ENCODE measurements around the gene IRS2.

IRS2 gene

DNA sequence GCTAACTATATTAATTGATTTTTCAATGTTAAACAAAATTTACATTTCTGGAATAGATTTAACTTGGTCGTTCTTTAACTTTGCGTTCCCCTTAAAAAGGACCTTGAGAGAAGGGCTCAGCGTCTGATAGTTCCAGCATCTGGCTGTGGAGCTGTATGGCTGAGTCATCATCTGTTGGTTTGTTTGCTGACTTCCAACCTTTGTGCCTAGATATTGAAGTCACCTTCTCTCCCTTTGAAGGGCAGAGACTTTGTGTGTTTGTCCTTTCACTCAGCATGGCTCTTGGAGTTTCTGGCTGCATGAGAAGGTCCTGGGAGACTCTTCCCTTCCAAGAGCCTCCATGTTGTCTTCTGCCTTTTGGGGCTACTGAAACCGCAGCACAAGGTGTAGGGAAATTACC, 16.6 kb upstream of the IRS2 start:
- no peak for DNase-seq

DNA sequence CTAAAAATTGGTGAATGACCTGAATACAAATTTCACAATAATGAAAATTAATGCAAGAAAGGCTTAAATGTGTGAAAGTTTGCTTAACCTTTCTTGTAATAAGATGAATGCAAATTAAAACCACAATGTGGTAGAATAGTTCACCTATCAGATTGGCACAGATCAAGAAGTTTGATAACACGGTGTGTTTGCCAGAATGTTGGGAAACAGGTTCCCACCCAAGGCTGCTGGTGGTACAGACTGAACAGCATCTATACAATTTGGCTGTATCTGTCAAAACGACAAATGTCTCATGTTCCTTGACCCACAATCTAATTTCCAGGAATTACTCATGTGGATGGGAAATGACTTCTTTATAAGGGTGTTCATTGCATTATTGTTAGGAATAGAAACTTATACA, 8.6 kb upstream of the IRS2 start:
- DNase-seq, result no peak

DNA sequence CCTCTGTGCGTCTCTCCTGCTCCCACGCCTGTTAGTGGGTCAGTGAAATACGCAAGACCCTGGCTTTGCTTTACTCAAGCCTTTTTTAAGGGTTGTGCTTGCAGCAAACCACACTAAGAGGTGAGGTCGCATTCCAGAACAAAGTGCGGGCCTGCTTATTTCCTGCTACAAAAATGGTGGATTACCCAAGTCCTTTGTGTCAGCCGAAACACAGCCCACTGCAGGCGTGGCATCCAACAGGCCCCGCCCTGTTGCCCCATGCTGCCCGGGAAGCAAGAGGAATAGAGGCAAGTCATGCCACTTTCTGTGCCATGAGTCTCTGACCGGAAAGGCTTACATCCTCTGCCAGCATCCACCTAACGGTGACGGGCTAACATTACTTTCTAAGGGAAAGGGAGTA, 7.7 kb upstream of the IRS2 start:
- DNase-seq, result no peak

DNA sequence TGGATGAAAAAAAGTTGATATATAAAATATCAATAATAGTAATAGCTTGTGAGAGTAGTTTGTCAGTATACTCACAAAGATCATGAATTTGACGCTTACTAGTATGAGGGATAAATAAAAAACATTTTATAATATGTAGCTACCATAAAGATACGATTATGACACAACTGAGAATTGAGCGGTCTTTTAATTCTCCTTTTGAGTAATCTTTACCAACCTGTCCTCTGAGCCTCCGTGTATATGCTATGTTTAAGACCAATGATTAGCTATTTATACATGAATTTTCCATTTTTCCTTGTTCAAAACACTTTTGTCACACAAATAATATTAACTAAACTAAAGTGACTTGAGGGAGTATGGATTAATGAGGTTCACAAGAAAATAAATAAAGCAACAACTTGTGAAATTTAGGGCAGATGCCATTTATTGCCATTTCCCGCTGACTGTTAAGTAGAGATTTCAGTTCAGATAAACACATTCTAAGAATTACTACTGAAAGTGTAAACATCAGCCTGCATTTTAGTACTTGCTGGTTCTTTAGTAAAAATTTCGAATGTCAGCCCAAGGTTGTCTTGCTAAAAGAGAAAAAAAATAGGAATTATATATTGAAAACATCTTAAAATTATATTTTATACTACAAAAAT, 6.2 kb upstream of the IRS2 start:
- DNase-seq, result no peak

DNA sequence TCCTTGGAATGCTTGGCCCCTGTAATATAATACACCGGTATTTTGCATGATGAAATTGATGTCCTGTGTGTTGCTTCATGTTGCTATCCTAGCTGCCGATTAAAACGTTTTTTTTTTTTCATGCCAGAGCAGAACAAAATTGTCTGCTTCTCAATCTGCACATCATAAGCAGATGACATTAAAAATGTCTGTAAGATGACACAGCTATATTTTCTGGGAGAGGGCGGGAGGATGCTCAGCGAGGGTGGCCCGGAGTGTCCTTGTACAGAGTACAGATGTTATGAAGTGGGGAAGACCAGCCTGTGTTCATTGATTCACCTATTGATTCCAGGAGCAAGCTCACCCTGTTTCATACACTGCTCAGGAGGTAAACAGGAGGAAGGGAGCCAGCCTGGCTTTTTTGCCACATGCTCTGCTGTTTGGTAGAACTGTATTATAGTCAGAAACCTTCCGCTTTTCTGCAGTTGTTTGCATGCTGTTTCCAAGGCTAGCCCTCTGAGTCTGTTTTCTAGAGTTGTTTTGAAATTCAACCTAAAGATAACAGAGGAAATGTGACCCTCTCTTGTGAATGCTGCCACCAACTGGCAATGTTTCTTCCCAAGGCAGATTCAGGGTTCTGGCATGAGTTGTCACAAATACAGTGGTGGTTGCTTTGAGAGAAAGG, 4.7 kb upstream of the IRS2 start:
- no peak for DNase-seq

DNA sequence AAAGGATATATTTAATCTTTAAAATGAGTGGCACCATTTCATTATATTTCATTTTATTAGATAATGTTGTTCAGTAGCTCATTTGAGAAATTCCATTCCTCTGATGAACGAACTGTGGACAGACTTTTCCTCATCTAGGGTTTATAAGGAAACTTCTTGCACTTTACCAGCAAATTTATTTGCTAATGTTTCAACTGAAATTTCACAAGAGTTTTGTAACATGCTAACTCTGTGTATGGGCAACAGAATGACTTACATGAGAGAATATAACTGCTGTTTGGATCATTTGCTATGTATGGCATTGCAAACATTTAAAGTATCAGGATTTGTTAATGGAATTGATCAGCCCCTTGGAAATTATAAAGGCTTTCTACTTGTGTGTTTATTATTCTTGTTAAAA, 3.7 kb upstream of the IRS2 start:
- no peak for DNase-seq

DNA sequence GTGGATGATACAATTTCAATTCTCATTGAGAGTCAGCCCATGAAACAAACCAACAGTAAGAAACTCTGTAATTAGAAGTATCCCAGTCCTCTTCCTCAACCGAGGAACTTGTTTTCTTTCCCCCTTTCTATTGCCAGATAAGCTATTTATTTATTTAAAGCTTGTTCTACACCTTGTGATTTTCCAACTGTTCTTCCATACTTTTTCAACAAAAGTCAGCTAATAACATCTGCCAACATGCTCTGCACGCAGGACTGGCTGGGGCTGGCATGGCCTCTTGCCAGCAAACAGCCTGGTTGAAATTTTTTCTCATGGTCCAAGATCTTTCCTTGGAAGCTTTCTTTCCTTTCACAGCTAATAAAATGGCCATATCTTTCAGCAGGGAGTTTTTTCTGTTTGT, 2.9 kb upstream of the IRS2 start:
- no peak for DNase-seq

DNA sequence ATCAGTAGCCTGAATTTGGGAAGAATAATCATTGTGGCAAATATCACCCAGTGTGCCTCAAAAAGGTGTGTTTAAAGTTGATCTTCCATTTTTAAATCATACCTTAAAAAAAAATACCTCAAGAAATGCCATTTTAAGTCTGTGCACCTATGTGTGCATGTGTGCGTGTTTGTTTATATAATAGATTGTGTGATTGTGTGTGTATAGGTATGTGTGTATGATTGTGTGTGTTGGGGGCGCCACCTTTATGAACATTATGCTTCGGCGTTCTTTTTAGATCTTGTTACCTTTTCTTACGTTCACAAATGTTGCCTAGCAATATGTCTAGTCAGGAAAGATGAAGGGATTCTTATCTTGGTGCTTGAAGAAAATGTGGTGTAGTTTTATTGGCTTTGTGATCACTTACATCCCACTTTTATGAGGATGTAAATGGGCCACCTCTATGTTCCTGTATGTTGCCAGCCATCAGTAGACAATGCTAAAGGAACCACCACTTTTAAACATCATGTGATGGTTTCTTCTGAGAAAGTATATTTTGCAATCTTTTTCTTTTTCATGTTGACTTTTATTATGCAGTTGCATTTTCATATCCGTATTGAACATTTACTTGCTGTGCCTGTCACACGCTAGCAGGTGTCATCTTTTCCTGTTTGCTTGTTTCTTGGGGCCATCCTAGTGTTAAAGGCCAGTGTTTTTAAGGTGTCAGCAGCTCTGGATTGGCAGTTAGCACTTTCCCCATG, 2.2 kb upstream of the IRS2 start:
- no peak for DNase-seq

DNA sequence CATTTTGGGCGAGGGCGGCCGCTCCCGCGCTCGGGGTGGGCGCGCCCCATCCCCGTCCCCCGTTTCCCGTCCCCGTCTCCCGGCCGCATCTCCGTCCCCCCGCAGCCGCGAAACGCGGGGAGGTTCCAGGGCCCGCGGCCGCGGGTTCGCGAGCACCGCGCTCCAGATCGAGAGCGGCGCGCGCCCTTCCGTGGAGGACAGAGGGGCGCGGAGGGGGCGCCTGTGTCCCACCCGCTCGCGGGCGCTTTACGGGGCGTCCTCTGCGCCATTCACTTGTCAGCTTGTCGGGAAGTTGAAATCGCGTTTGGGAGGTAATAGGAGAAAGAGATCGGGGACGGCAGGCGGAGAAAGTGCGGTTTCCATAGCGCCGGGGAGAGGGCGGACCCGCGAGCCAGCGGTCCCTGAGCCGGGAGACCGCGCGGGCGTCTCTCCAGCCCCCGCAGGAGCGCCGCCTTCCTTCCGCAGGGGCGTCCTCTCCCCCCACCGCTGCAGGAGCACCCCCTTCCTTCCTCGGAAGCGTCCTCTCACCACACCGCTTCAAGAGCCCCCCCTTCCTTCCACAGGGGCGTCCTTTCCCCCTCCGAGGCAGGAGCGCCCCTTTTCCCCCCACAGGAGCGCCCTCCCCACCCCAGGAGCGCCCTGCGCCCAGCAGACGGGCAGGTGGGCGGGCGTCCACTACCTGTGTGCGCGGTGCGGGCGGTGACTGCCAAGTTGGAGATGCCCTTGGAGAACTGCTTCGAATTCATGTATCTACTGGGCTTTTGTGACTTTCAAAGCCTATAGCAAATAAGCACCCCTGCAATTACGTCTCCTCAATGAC, 962 bp upstream of the IRS2 start:
- DNase-seq, result peak; percentile 50

DNA sequence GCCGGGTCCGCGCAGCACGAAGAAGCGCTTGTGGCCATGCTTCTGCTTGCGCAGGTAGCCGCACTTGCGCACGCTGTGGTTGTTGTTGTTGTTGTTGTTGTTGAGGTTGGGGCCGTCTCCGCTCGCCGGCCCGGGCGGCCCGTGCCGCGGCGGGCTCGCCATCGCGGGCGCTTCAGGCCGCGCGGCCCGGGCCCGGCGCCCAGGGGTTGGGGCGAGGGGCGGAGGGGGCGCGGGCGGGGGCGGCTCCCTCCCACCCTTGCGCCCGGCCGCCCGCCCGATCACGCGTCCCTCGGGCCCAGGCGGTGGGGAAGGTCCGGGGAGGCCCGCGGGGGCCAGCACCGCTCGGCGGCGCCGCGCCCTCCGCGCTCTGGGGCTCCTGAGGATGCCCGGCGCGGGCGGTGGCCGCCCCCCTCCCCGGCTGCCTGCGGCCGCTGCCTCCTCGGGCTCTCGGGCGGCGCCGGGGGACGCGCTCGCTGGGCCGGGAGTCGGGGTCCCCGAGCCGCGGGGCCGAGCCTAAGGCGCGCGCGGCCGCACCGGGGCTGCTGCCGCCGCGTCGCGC, 412 bp downstream of the IRS2 start:
- DNase-seq, result no peak

DNA sequence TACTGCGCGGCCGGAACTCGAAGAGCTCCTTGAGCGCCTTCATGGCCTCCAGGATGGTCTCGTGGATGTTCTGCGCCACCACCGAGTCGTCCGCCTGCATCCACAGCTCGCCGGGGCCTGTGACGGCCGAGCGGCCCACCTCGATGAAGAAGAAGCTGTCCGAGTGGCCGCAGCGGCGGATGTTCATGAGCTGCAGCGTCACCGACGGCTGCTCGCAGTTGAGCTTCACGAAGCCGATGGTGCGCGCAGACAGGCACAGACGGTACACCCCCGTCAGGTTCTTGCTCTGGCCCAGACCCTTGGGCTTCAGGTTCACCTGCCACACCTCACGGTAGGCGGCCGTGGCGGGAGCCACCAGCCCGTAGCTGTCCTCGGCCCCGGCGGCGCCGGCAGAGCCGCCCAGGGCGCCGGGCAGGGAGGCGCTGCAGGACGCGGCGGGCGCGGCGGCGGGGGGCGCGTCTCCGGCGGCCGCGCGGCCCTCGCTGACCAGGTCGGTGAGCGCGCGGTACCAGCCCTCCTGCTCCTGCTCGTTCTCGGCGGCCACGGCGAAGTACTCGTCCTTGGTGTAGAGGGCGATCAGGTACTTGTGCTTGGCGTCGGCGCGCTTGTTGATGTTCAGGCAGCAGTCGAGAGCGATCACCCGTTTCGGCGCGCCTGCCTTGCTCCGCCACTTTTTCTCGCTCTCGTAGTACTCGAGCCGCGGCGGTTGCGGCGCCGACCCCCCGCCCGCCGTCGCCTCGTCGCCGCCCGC, 1.1 kb downstream of the IRS2 start:
- DNase-seq, result peak; percentile 63

DNA sequence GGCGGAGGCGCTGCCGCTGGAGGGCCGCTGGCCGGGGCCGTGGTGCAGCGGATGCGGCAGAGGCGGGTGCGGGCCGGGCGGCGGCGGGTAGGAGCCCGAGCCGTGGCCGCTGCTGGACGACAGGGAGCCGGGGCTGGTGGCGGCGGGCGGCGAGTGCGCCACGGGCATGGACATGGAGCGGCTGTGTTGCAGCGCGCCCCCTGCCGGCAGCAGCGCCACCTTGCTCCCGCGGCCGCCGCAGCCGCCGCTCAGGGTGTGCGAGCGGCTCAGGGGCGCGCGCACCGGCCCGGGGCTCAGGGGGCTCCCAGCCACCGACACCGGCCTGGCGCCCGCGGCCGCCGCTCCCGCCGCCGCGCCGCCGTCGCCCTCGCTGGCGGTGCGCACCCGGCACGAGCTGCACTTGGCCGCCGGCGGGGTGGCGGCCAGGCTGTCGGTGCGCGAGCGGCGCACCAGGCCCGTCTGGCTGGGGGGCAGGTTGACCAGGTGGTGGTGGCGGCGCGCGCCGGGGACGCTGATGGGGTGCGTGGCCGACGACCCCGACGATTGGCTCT, 1.7 kb downstream of the IRS2 start:
- DNase-seq, result peak; percentile 79

DNA sequence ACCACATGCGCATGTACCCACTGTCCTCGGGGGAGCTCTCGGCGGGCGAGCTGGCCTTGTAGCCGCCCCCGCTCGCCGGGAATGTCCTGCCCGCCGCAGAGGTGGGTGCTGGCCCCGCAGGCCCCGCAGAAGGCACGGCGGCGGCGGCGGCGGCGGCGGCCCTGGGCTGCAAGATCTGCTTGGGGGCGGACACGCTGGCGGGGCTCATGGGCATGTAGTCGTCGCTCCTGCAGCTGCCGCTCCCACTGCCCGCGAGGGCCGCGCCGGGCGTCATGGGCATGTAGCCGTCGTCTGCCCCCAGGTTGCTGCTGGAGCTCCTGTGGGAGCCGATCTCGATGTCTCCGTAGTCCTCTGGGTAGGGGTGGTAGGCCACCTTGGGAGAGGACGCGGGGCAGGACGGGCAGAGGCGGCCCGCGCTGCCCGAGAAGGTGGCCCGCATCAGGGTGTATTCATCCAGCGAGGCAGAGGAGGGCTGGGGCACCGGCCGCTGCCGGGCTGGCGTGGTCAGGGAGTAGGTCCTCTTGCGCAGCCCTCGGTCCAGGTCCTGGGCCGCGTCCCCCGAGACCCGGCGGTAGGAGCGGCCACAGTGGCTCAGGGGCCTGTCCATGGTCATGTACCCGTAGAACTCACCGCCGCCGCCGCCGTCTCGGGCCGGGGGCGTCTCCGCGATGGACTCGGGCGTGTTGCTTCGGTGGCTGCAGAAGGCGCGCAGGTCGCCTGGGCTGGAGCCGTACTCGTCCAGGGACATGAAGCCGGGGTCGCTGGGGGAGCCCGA, 2.4 kb downstream of the IRS2 start:
- no peak for DNase-seq

DNA sequence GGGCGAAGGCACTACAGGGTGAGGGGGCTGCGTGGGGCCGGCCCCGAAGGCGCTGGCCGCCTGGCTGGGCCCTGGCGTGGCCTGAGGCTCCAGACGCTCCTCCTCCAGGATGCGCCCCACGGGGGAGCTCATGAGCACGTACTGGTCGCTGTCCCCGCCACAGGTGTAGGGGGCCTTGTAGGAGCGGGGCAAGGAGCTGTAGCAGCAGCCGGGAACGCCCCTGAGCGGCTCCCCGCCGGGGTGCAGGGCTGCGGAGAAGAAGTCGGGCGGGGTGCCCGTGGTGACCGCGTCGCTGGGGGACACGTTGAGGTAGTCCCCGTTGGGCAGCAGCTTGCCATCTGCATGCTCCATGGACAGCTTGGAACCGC, 3.0 kb downstream of the IRS2 start:
- no peak for DNase-seq

DNA sequence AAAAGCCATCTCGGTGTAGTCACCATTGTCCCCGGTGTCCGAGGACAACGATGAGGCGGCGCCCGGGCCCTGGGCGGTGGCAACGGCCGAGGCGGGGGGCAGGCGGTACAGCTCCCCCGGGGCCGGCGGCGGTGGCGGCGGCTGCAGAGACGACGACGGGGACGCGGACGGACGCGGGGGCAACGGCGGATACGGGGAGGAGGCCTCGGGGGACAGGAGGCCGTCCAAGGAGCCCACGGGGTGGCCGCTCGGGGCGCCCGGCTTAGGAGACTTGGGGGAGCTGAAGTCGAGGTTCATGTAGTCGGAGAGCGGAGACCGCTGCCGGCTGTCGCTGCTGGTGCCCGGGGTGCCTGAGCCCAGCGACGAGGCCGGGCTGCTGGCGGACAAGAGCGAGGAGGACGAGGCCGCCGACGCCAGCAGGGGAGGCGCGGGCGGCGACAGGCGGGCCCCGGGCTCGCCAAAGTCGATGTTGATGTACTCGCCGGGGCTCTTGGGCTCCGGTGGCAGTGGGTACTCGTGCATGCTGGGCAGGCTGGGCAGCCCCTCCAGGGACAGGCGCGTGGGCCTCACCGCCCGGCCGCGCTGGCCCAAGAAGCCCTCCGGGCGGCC, 3.5 kb downstream of the IRS2 start:
- DNase-seq, result no peak

DNA sequence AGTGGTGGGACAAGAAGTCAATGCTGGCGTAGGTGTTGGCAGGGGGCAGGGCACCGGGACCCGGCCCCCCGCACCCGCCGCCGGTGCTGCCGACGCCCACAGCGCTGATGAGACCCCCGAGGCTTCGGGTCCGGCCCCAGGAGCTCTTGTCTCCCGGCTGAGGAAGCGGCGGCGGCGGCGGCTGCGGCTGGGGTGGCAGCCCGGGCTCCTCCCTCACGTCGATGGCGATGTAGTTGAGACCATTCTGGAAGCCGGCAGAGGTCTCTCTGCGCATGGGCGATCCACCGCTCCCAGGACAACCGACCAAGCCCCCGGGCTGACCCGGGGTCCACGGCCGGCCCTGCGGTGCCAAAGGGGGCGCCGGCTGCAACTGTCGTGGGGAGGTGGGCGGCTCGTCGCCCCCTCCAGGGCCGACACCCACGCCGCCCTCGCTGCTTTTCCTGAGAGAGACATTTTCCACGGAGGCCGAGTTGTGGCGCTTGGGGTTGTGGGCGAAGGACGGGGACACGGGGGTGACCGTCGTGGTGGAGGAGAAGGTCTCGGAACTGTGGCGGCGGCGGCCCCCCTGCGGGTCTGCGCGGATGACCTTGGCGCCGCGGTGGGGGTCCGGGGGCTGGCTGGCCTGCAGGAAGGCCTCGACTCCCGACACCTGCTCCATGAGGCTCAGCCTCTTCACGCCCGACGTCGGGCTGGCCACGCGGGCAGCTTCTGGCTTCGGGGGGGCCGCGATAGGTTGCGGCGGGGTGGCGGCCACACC, 4.1 kb downstream of the IRS2 start:
- DNase-seq, result no peak

DNA sequence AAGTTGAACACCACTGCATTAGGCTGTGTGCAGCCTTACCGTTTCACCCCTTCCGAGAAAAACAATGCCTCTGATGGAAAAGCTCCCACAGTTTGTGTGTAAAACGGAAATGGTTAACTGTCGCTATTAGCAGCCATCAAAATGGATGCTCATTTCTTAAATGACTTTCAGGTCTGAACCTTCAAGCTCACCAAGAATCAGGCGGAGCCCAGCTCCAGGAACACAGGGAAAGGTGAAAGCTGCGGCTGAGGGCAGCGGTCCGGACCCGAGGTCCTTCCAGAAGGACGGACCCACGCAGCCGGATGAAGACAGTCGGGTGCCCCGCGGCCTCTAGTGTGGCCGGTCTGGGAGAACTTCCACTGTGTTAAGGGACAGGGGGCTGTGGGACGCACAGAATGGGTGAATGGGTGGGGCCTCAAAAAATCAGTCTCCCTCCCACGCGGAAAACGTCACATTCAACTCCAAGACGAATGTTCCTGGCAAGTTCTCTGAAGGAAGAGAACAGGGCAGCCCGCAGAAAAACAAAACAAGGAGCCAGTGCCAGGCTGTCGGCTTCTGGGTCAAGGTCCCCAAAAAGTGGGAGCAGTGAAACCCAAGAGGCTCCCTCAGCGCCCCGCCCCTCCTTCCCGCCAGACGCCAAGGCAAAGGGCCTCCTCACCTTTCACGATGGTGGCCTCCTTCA, 4.9 kb downstream of the IRS2 start:
- no peak for DNase-seq

DNA sequence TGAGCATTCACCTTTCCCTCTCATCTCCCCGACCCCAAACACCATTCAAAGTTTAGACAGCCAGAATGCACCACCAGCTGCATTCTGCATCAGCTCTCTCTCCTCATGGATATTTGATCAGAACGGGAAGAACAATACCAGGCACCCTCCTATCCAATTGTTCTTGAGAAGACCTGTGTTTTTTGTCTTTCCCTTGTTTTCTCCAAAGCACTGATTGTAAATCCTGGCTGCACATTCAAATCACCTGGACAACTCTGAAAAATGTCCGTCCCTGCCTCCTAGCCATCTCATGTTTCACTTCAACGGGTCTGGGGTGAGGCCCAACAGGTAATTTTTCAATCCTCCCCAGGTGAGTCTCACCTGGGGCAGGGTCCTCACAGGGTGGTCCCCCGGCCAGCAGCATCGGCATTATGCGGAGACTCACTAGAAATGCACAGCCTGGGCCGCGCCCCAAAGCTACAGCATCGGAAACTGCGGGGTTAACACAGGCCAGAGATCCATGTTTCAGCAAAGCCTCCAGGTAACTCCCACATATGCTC, 5.5 kb downstream of the IRS2 start:
- no peak for DNase-seq

DNA sequence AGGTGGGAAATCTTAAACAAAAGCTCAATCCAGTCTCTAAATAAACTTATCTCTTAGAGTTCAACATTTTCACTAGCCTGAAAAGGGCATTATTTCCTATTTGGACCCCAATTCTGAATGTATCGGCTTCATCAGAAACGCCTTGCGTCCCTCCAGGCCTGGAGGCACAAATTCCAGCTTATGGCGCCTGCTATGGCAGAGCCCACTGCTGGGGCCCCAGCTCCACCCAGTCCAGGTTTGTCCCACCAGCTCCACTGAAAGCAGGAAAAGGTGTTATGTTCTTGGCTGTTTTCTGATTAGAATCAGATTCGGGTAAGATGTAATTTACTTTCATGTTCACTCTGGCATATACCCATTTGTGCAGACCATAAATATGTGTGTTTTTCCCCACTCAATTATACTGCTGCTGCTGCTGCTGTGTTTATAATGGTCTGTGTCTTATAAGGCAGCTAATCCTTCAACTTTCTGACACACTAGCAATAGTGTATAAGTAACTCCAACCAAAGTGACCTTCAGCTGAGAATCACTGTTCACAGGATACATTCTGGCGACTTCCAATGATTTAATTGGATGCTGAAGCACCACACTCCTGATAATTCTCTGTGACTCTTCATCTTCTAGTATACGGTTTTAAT, 6.4 kb downstream of the IRS2 start:
- DNase-seq, result no peak

Data from stimulated activated CD8-positive, alpha-beta memory T cell treated with anti-CD3 and anti-CD28 coated beads, Interleukin-4, amount 100 ng/mL, for 48 hours (primary cell).